Activated CD4-positive, alpha-beta T cell treated with anti-CD3 and anti-CD28 coated beads for 4 hours (primary cell): ENCODE data around the gene RIC8A.

Source experiments
- DNase-seq, 2 donors: peaks; one replicate each; pipeline ENCODE4 v3.0.0-alpha.2; 2020

The RIC8A gene

GRCh38 chr11:250740-251299 lies 43.3 kb downstream of the RIC8A start:
- peak; percentile 68 to 84 for DNase-seq

- DNase-seq, result no peak
Measured at GRCh38 chr11:251550-251949, 44.0 kb downstream of the RIC8A start.

- no peak for DNase-seq
Measured at GRCh38 chr11:252666-253065, 45.2 kb downstream of the RIC8A start.

GRCh38 chr11:253160-253885 lies 45.8 kb downstream of the RIC8A start:
- DNase-seq, result no peak

GRCh38 chr11:253886-254270 lies 46.4 kb downstream of the RIC8A start:
- no peak for DNase-seq

GRCh38 chr11:255176-255575 lies 47.7 kb downstream of the RIC8A start:
- no peak for DNase-seq

GRCh38 chr11:255816-256215 lies 48.3 kb downstream of the RIC8A start:
- DNase-seq, result no peak

- DNase-seq, result no peak
Measured at GRCh38 chr11:256952-257737, 49.6 kb downstream of the RIC8A start.

GRCh38 chr11:257766-258493 lies 50.4 kb downstream of the RIC8A start:
- no peak for DNase-seq

- DNase-seq, result no peak
Measured at GRCh38 chr11:259413-259812, 51.9 kb downstream of the RIC8A start.

- DNase-seq, result no peak
Measured at GRCh38 chr11:261624-262023, 54.1 kb downstream of the RIC8A start.
